Hindlimb muscle (tissue), 1 donor: Measurements from ENCODE around the gene TADA2A. TPM values are rescaled to one million over a fixed set of nuclear protein-coding genes. Genes with fewer than 3 reads are reported as not detected.

Source experiments
- DNase-seq: peaks from one replicate; pipeline ENCODE4 v3.0.0-alpha.2; 2013
- polyA plus RNA-seq: library from polyadenylated mRNA; unstranded; fragments of 120-200 nt; gene quantifications from one replicate; pipeline ENCODE4 v1.2.1, GENCODE V29; 2013; ENCODE audit not compliant: insufficient read length

The TADA2A gene
- polyA plus RNA-seq, 1 donor: 22.7 TPM

GRCh38 chr17:37465069-37465616, 58.5 kb downstream of the TADA2A start:
- no peak for DNase-seq

DNA sequence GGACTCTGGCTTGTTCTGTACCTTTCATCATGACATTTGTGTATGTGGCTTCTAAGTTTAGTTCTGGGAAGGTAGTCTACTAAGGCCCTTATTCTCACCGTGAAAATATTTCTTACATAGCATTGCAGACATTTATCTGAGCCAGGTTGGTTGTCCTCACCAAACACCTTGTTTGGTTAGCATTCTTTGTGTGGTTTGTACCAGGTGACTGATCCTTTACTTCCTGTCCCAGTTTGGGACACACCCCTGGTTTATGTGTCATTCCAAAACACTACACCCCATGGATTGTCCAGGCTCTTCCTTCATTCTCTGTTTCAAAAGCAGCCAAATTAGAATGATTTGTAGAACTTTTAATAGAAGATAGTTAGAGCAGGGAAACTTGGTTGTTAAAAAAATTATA, 59.8 kb downstream of the TADA2A start:
- DNase-seq: no peak

DNA sequence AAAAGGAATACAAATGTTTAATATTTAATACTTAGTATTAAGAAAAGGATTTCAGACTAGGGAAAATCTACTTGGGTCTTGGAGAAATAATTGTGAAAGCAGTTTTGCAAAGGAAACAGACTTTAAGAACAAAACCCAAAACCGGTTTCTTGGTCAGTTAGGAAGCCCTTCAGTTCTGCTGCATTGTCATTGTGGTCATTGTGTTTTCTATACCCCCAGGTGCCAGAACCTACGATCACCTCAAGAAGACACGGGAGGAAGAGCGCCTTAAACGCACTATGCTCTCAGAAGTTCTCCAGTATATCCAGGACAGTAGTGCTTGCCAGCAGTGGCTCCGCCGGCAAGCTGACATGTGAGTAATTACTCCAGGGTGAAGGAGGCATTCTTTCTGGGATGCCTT, 63.5 kb downstream of the TADA2A start:
- no peak for DNase-seq

- DNase-seq: no peak
Measured at GRCh38 chr17:37475731-37476420, 69.2 kb downstream of the TADA2A start.

DNA sequence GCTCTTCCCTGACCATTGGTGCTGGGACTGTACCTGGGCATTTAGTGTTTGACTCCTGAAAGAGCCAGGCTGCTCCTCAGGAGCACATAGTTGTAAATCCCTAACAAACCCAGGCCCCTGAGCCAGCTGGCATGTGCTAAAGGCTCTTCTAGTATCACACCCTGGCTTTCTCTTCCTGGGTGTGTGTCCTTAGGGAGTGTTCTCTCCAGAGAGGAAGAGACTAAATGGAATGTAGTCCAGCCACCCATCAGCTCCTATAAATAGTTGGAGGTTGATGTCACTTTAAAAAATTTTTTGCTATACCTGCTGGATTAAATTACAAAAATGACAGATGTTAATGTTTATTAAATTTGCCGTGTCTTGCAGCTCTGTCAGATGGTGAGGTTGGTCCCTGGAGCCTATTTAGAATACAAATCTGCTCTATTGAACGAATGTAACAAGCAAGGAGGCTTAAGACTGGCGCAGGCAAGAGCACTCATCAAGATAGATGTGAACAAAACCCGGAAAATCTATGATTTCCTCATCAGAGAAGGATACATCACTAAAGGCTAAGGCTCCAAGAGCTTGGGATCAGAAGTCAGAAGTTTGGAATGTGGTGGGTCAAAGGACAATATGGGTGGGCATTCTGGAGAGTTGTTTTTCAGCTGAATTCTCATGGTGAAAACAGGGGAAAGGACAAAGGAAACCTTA, 69.9 kb downstream of the TADA2A start:
- no peak for DNase-seq

DNA sequence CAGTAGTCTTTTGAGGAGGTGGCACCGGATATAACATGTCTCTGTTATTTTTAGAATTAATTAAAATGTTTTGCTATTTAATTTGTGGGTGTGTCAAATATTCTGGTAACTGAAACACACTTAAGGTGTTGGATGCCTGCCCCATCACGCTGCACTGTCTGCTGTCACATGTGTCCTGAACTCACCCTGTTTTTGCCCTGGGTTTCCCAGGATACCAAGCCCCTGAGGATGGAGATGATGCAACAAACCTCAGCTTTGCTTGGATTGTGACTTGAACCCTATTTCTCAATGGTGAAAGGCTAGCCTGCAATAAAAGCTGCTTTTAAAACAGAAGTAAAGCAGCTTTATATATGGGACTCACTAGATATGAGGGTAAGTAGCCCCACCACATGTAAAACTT, 71.5 kb downstream of the TADA2A start:
- no peak for DNase-seq

GRCh38 chr17:37479025-37479424, 72.3 kb downstream of the TADA2A start:
- no peak for DNase-seq

GRCh38 chr17:37480427-37480826, 73.7 kb downstream of the TADA2A start:
- DNase-seq: no peak

GRCh38 chr17:37481001-37481665, 74.4 kb downstream of the TADA2A start:
- DNase-seq: no peak

DNA sequence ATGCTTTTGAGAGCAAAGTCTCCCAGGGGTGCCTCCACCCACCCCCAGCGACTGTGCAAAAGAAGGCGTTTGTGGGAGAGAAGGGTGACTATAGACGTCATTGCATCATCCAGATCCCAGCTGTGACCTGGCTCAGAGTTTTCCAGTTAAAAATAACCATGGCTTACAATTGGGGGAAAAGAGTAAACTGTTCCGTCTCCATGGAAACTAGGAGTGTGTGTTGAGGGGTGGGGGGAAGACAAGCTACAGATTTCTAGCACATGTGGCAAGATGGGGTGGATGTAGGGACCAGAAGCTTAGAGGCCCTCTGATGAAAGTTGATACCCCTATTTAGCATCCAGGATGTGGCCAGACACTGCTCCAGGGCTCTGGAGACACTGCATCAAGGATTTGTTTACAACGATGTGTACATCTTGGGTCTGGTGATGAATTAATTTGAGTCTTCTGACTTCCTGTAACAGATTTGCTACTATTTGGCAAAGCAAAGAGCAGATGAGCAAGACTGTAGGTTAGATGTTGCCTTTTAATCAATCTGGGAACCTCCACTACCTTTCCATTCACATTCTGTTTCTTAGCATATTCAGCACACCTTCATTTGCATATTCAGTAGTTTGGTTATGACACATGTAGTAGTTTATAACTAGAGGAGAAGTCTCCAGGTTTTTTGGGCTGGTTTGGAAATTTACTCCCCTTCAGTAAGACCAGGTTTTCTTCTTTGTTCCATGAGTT, 76.8 kb downstream of the TADA2A start:
- DNase-seq: peak; percentile 53

DNA sequence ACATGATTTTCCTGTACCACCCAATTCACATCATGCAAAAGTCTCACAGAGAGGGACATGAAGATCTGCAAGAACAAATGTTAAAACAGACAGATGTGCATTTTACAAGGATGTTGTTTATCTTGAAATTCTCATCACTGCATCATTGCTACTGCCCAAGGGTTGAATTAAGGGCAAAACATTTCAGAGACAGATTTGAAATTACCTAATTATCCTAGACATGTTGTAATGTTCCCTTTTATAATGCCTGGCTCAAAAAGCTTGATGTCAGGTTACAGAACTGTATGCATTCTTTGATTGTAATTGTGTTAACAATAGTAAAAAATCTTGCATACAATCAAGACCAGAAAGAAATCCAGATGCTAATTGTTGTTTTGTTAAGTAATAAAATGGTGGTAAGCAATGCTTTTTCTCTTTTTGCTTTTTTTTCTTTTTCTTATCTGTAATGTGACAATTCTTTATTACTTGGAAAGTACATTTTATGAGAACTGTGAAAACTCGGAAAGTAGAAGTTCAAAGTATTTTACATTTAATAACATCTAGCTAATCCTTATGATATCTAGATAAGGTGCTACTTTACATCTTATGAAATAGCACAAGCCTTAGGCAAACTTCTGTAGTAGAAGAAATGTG, 79.4 kb downstream of the TADA2A start:
- no peak for DNase-seq

DNA sequence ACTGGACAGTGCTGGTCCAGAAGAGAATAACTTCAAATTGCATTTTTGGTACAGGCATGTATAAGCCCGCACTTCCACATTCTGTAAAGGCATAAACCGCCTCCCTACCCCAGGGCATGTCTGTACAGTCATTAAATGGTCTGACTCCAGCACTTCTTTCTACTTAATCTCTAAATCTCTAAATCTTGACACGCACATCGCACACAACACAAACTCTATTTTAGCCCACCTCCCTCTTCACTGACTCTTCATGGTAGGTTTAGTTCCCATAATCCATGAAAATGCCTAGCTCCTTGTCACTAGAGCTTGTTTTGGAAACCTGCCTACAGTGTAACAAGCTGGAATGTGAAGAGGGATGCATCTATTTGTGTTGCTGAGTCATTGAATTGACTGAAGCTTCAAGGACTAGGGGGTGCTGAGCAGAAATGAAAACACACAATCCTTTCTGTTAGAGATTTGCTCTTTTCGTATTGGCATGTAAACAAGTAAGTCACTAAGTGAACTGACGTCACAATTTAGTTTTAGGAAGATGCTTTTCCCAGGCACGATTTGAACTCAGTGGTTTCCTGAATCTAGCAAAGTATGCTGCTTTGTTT, 81.4 kb downstream of the TADA2A start:
- DNase-seq: peak; percentile 55

DNA sequence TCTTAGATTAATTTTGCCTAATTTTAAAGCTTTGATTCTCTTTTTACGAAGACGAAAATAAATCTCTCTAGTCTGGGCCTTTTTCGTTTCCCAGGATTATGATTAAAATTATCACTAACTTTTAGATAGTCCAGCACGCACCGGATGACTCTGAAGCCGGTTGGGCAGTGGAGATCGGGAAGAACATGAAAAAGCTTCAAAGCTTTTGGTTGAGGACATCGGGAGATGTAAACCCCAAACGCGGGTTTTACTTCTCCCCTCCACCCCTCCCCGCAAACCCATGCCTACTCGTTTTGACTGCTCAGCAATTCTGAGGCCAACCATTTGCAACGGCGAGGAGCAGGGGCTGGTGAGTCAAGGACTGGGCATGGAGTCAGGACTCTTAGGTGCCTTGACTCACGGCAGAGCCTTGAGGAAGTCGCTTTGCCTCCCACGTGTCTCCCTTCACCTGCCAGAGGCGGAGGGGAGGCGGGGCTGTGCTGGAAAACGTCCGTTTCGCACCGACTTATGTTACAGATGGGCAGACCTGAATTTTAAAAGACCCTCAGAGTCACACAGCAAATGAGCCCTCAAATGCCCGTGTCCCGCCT, 82.0 kb downstream of the TADA2A start:
- DNase-seq: peak; percentile 45

DNA sequence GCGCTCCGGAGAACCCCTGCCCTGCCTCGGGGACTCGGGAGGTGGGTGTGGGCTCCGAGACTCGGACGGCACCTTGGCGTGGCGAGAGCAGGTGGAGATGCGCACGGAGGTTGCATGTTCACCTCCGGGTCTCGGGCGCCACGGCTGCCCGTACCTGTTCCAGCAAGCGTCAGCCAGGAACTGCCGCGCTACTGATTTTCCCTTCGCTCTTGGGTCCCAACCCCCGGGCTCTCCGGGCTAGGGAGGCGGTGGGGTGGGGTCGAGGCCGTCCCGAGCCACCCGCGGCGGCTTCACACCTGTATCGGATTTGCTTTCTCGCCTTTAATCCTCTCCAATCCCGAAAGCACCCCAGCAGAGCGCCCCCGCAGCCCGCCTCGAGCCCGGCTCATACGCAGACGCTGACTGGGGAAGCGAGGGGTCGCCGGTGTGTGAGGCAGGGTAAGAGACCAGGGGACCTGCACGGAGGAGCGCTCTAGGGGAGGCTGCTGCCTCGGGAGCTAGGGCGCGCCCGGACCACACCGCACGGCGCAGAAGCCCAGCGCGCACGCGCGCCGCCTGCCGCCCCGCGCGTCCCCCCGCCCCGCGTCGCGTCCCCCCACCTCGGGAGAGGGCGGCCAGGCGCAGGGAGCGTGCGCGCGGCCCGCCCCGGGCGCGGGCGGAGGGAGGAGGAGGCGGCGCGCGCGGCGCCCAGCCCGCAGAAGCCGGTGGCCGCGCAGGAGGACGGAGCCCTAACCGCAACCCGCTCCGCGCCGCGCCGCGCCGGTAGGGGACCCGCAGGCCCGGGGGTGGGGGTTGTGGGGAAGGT, 82.7 kb downstream of the TADA2A start, which contains the start of gene DUSP14:
DUSP14 (plus strand) TSS at position 695 of the 805 bp plus-strand sequence. CDS start 22,382 bp downstream, outside the sequence.
- peak; percentile 90 for DNase-seq

DNA sequence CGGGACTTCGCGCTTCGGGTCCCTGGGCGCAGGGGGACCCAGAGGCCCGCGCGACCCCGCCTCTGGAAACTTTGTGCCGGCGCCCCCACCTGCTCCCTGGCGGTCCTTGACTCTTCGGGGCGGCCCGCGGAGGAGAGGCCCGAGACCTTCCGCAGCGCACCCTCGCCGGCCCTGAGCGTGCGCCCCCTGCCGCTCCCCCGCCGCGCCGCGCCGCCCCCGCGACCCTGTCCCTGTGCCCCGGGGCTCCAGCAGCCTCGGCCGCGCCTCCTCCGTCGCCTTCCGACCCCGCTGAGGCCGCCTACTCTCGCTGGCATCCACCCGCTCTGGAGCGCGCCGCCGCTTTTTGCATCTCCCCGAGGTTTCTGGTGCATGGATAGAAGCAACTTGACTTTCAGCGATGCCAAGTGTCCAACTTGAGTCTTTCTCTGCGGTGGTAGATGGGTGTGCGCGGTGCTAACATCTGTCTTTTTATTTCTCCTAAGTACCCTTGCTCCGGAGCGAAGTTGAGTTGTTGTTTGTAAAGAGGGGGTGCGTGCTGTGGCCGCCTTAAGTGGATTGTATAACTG, 83.4 kb downstream of the TADA2A start:
- peak; percentile 53 for DNase-seq

GRCh38 chr17:37490638-37491614, 84.2 kb downstream of the TADA2A start:
- no peak for DNase-seq

DNA sequence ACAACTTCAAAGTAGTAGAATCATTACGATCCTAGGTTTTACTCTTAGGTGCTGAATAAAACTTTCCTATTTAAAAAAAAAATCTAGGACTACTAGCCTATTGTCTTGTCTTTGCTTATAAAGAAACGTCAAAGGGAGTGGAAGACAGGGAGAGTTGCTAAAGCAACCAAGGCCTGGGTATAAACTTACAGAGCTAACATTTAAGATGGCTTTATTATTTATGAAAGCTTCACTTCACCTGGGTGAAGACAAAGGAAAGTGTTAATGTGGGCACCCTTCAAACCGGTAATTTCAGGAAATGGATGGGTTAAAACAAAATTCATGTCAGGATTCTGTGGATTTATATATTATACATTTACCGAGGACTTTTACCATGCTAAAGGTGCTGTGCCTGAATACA, 85.5 kb downstream of the TADA2A start:
- no peak for DNase-seq

- no peak for DNase-seq
Measured at GRCh38 chr17:37493249-37494027, 86.8 kb downstream of the TADA2A start.
